ENCODE measurements around the gene PAFAH1B1.

Gene PAFAH1B1

GRCh38 chr17:2612630-2613029 lies 19.2 kb downstream of the PAFAH1B1 start:
- TF ChIP-seq USF1 (IDR thresholded peaks at IDR 0.05) (no peak), EP300 (IDR thresholded peaks at IDR 0.05; ENCODE audit: borderline replicate concordance) (no peak), FOXM1 (IDR thresholded peaks at IDR 0.05; ENCODE audit: borderline replicate concordance, low read depth) (no peak), EGR1 (IDR thresholded peaks at IDR 0.05) (no peak), MAX (IDR thresholded peaks at IDR 0.05) (no peak), RAD21 (IDR thresholded peaks at IDR 0.05; ENCODE audit: low read depth) (no peak), CREB1 (IDR thresholded peaks at IDR 0.05; ENCODE audit: low read depth) (no peak), NFIC (IDR thresholded peaks at IDR 0.05) (no peak), REST (IDR thresholded peaks at IDR 0.05; ENCODE audit: low read depth) (no peak), YY1 (IDR thresholded peaks at IDR 0.05; ENCODE audit: low read depth) (no peak), ZBTB7A (IDR thresholded peaks at IDR 0.05; ENCODE audit: low read depth) (no peak), CEBPB (IDR thresholded peaks at IDR 0.05) (no peak), TAF1 (IDR thresholded peaks at IDR 0.05; ENCODE audit: low read depth) (no peak), TCF12 (IDR thresholded peaks at IDR 0.05; ENCODE audit: low read depth) (no peak), TEAD4 (IDR thresholded peaks at IDR 0.05) (no peak)

- TF ChIP-seq EGR1 (IDR thresholded peaks at IDR 0.05) (no peak), NFIC (IDR thresholded peaks at IDR 0.05) (no peak), CREB1 (IDR thresholded peaks at IDR 0.05; ENCODE audit: low read depth) (no peak), USF1 (IDR thresholded peaks at IDR 0.05) (no peak), FOXM1 (IDR thresholded peaks at IDR 0.05; ENCODE audit: borderline replicate concordance, low read depth) (no peak)
Measured at GRCh38 chr17:2613089-2613808, 19.8 kb downstream of the PAFAH1B1 start.

- TF ChIP-seq YY1 (IDR thresholded peaks at IDR 0.05; ENCODE audit: low read depth) (no peak), CREB1 (IDR thresholded peaks at IDR 0.05; ENCODE audit: low read depth) (no peak), MAX (IDR thresholded peaks at IDR 0.05) (no peak), NFIC (IDR thresholded peaks at IDR 0.05) (no peak), USF1 (IDR thresholded peaks at IDR 0.05) (no peak), TEAD4 (IDR thresholded peaks at IDR 0.05) (no peak), ZBTB7A (IDR thresholded peaks at IDR 0.05; ENCODE audit: low read depth) (no peak), EP300 (IDR thresholded peaks at IDR 0.05; ENCODE audit: borderline replicate concordance) (no peak), REST (IDR thresholded peaks at IDR 0.05; ENCODE audit: low read depth) (no peak), TCF12 (IDR thresholded peaks at IDR 0.05; ENCODE audit: low read depth) (no peak), TAF1 (IDR thresholded peaks at IDR 0.05; ENCODE audit: low read depth) (no peak), FOXM1 (IDR thresholded peaks at IDR 0.05; ENCODE audit: borderline replicate concordance, low read depth) (no peak), EGR1 (IDR thresholded peaks at IDR 0.05) (no peak), CEBPB (IDR thresholded peaks at IDR 0.05) (no peak), RAD21 (IDR thresholded peaks at IDR 0.05; ENCODE audit: low read depth) (no peak)
Measured at GRCh38 chr17:2615882-2616281, 22.4 kb downstream of the PAFAH1B1 start.

- TF ChIP-seq REST (IDR thresholded peaks at IDR 0.05; ENCODE audit: low read depth) (no peak), MAX (IDR thresholded peaks at IDR 0.05) (no peak), EGR1 (IDR thresholded peaks at IDR 0.05) (no peak), CREB1 (IDR thresholded peaks at IDR 0.05; ENCODE audit: low read depth) (no peak), FOXM1 (IDR thresholded peaks at IDR 0.05; ENCODE audit: borderline replicate concordance, low read depth) (no peak), YY1 (IDR thresholded peaks at IDR 0.05; ENCODE audit: low read depth) (no peak), TAF1 (IDR thresholded peaks at IDR 0.05; ENCODE audit: low read depth) (no peak), CEBPB (IDR thresholded peaks at IDR 0.05) (no peak), NFIC (IDR thresholded peaks at IDR 0.05) (no peak), RAD21 (IDR thresholded peaks at IDR 0.05; ENCODE audit: low read depth) (no peak)
Measured at GRCh38 chr17:2621241-2621640, 27.8 kb downstream of the PAFAH1B1 start.

Measured in Ishikawa (cell line).